D721Med (cell line): ENCODE results near the gene EDN1.

Experiments used
- DNase-seq: peaks from one replicate; pipeline ENCODE4 v3.0.0; 2011; ENCODE audit warnings: low spot score; ENCODE audit not compliant: insufficient read length
- FAIRE-seq: peaks from 2 replicates; lab custom pipeline; 2011; peaks lifted over from hg19 to GRCh38; lab: Jason Lieb, UNC
- TF ChIP-seq, protein P1 (sequence below): IDR thresholded peaks from 2 replicates; pipeline ENCODE4 v1.5.1; 2012; ENCODE audit warnings: mild to moderate bottlenecking, control low read depth; ENCODE audit not compliant: insufficient read depth; ENCODE audit errors: missing control alignments

Gene EDN1

DNA sequence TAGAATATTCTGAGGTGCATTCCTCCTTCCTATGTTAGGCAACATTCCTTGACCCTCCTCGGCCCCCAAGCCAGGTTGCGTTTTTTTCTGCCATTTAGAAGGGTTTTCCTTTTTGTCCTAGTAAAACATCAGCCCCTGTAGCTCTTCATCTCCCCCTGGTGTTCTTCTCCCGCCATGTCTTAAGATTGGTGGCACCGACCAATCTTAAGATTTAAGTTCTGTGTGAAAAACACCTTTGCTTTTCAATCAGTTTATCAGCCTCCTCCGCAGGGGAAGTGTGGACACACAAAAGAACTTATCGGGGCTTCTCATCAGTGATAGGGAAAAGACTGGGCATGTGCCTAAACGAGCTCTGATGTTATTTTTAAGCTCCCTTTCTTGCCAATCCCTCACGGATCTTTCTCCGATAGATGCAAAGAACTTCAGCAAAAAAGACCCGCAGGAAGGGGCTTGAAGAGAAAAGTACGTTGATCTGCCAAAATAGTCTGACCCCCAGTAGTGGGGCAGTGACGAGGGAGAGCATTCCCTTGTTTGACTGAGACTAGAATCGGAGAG is 719 bp upstream of the EDN1 start:
- peak; percentile 60 for DNase-seq
- TF ChIP-seq, protein P1, sequence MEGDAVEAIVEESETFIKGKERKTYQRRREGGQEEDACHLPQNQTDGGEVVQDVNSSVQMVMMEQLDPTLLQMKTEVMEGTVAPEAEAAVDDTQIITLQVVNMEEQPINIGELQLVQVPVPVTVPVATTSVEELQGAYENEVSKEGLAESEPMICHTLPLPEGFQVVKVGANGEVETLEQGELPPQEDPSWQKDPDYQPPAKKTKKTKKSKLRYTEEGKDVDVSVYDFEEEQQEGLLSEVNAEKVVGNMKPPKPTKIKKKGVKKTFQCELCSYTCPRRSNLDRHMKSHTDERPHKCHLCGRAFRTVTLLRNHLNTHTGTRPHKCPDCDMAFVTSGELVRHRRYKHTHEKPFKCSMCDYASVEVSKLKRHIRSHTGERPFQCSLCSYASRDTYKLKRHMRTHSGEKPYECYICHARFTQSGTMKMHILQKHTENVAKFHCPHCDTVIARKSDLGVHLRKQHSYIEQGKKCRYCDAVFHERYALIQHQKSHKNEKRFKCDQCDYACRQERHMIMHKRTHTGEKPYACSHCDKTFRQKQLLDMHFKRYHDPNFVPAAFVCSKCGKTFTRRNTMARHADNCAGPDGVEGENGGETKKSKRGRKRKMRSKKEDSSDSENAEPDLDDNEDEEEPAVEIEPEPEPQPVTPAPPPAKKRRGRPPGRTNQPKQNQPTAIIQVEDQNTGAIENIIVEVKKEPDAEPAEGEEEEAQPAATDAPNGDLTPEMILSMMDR = peak; percentile 64
- FAIRE-seq = no peak

- DNase-seq = no peak
- TF ChIP-seq, protein P1 = no peak
- no peak for FAIRE-seq
Measured at GRCh38 chr6:12291071-12291838, 1.1 kb downstream of the EDN1 start.

DNA sequence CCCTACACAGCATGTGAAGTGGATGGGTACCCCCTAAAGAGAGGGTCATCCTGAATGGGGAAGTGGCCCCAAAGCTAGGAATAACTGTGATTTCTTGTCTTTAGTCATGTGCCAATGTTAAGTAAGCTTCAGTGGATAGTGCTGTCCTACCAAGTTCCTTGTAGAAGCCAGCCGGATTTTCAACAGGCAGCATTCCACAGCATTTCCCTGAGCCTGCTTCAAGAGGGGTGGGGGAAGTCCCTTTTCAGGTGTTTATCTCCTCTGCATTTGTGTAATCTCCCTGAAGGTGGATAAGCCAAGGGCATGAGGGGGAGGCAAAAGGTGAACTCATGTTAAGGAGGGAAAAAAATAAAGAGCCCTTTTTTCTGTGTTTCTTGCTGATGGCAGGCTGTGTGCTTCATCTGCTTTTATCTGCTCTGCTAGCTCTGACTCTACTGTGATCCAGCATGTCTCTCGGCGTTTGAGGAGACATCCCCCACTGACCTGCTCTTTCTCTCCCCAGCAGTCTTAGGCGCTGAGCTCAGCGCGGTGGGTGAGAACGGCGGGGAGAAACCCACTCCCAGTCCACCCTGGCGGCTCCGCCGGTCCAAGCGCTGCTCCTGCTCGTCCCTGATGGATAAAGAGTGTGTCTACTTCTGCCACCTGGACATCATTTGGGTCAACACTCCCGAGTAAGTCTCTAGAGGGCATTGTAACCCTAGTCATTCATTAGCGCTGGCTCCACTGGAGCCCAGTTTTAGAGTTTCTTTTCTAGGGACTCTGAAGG is 1.9 kb downstream of the EDN1 start:
- FAIRE-seq (no peak), DNase-seq (no peak)
- TF ChIP-seq, protein P1 = no peak

GRCh38 chr6:12293235-12293930 is 3.2 kb downstream of the EDN1 start:
- TF ChIP-seq, protein P1 = no peak
- no peak for DNase-seq
- FAIRE-seq = no peak

GRCh38 chr6:12293931-12294807 is 4.0 kb downstream of the EDN1 start:
- FAIRE-seq = no peak

More at GRCh38 chr6:12293931-12294807, 4.0 kb downstream of the EDN1 start:
- no peak for DNase-seq
- TF ChIP-seq, protein P1 = no peak
